AG10803 (cell line): Measurements from ENCODE around the gene PIWIL1.

Source experiments
- DNase-seq: peaks from one replicate; pipeline ENCODE4 v3.0.0; 2010; ENCODE audit warnings: low read depth
- H3K4me3 ChIP-seq: 2 replicates; pipeline ENCODE4 v1.5.1; 2011; ENCODE audit warnings: mild to moderate bottlenecking, low read length, control low read depth
- TF ChIP-seq, protein P1 (sequence below): conservative IDR thresholded peaks from 2 replicates; pipeline ENCODE4 v1.5.1; 2011; ENCODE audit warnings: mild to moderate bottlenecking, low read length, control low read depth, inconsistent platforms

The PIWIL1 gene

DNA sequence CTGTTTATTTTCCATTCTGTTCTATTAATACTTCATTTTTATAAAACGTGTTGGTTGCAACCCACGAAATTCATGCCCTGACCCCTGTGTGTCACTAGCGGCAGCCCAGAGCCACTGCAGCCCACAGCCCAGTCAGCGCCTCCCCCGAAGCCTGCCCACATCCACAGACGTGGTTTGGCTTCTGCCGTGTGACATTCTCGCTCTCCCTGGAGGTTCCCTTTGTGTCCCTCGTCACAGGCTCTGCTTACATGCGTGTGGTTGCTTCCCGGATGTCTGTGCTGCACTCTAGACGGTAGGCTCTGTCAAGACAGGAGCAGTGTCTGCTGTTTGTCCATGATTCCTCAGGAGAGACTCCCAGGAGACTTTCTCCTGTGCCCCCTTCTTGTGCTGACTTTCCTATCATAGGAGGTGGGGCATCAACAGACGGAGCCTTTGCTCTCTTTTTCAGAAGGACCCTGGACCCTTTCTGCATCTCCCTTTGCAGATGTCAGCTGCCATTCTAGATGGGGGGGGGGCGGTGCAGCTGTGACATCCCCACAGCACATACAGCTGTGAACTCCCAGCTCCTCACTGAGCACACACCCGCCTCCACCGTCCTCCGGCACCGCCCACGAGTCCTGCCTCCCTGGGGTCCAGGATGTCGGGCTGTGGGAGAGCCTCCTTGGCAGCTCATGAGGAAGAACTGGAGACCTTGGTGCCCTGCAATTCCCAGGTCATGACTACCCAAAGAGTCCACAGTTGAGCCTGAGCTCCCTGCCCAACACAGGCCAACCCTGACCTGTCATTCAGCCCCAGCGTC, 36.8 kb upstream of the PIWIL1 start:
- H3K4me3 ChIP-seq: no peak overlapping the region
- TF ChIP-seq, protein P1, sequence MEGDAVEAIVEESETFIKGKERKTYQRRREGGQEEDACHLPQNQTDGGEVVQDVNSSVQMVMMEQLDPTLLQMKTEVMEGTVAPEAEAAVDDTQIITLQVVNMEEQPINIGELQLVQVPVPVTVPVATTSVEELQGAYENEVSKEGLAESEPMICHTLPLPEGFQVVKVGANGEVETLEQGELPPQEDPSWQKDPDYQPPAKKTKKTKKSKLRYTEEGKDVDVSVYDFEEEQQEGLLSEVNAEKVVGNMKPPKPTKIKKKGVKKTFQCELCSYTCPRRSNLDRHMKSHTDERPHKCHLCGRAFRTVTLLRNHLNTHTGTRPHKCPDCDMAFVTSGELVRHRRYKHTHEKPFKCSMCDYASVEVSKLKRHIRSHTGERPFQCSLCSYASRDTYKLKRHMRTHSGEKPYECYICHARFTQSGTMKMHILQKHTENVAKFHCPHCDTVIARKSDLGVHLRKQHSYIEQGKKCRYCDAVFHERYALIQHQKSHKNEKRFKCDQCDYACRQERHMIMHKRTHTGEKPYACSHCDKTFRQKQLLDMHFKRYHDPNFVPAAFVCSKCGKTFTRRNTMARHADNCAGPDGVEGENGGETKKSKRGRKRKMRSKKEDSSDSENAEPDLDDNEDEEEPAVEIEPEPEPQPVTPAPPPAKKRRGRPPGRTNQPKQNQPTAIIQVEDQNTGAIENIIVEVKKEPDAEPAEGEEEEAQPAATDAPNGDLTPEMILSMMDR: no peak
- no peak for DNase-seq

DNA sequence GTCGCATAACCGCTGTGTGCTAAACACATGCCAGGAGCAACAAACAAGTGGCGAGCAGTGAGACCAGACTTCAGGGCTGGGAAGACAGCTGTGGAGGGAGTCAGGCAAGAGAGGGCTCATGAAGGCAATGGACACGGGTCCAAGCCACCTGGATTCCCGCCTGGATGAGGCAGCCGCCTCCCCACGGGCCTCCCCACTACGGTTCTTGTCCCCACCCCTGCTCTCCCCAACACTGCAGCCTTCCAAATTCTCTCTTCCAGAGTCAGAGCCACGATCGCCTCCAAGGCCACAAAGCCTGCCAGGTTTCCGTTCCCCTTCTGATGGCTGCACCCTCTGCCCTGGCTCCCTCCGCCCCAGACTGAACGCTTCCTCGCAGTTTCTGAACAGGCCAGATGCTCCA, 36.1 kb upstream of the PIWIL1 start:
- no peak for DNase-seq
- TF ChIP-seq, protein P1: no peak
- no peak overlapping the region for H3K4me3 ChIP-seq

GRCh38 chr12:130303781-130304180, 33.9 kb upstream of the PIWIL1 start:
- TF ChIP-seq, protein P1: no peak
- H3K4me3 ChIP-seq: no peak overlapping the region
- DNase-seq: no peak

GRCh38 chr12:130307859-130308258, 29.8 kb upstream of the PIWIL1 start:
- TF ChIP-seq, protein P1: no peak

GRCh38 chr12:130308393-130308792, 29.3 kb upstream of the PIWIL1 start:
- TF ChIP-seq, protein P1: no peak
- no peak for DNase-seq
- H3K4me3 ChIP-seq: no peak overlapping the region

More at GRCh38 chr12:130307859-130308258, 29.8 kb upstream of the PIWIL1 start:
- DNase-seq: no peak
- no peak overlapping the region for H3K4me3 ChIP-seq

- TF ChIP-seq, protein P1: no peak
- no peak overlapping the region for H3K4me3 ChIP-seq
- DNase-seq: no peak
Measured at GRCh38 chr12:130316251-130316650, 21.4 kb upstream of the PIWIL1 start.

DNA sequence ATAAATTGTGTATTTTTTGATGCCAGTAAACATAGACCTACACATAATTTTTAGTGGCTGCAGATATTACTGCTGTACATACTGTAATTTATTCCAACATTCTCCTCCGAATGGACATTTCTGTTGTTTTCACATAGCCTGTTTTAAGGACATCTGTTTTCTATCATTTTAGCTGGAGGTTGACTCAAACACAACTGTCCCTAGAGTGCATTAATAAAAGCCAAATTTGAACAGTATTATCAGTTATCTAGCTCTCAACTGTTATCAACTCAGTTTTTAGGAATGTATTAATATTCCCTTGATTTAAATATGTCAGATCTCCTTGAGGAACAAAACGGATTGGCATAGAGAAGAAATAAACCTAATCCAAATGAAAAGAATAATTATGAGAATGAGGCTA, 17.2 kb upstream of the PIWIL1 start:
- no peak for DNase-seq
- no peak overlapping the region for H3K4me3 ChIP-seq
- TF ChIP-seq, protein P1: no peak
